Esophagus mucosa (tissue), 1 donor: ENCODE results near the gene SPAG6. TPM values are rescaled to one million over a fixed set of nuclear protein-coding genes. Genes with fewer than 3 reads are reported as not detected.

Source experiments
- ATAC-seq: fragments of 200-7000 bp; cut with Tn5 transposase; one replicate; pipeline ENCODE4 v1.9.1; 2020
- total RNA-seq: library from RNA; stranded (reverse); gene quantifications from one replicate; pipeline ENCODE4 v1.2.4, GENCODE V29; 2023
- donor health status: DM: yes; HTN: yes; CAD: no.

Gene SPAG6
- total RNA-seq, 1 donor from 2014 or later = not detected

GRCh38 chr10:22436893-22437619 lies 91.8 kb downstream of the SPAG6 start:
- peak; percentile 95 for ATAC-seq

- peak; percentile 14 for ATAC-seq
Measured at GRCh38 chr10:22437620-22438588, 92.6 kb downstream of the SPAG6 start.

- no peak for ATAC-seq
Measured at GRCh38 chr10:22438711-22439110, 93.4 kb downstream of the SPAG6 start.

- no peak for ATAC-seq
Measured at GRCh38 chr10:22442063-22442462, 96.8 kb downstream of the SPAG6 start.

- no peak for ATAC-seq
Measured at GRCh38 chr10:22442468-22442867, 97.2 kb downstream of the SPAG6 start.

- no peak for ATAC-seq
Measured at GRCh38 chr10:22443175-22443901, 98.0 kb downstream of the SPAG6 start.

GRCh38 chr10:22444219-22444788 lies 99.0 kb downstream of the SPAG6 start:
- ATAC-seq = no peak

GRCh38 chr10:22445495-22445894 lies 100.2 kb downstream of the SPAG6 start:
- ATAC-seq = no peak

- no peak for ATAC-seq
Measured at GRCh38 chr10:22447068-22447467, 101.8 kb downstream of the SPAG6 start.

GRCh38 chr10:22451346-22451745 lies 106.0 kb downstream of the SPAG6 start:
- ATAC-seq = no peak

GRCh38 chr10:22453320-22453719 lies 108.0 kb downstream of the SPAG6 start:
- ATAC-seq = no peak

- no peak for ATAC-seq
Measured at GRCh38 chr10:22453948-22454591, 108.8 kb downstream of the SPAG6 start.

- ATAC-seq = no peak
Measured at GRCh38 chr10:22454634-22455033, 109.3 kb downstream of the SPAG6 start.

- no peak for ATAC-seq
Measured at GRCh38 chr10:22455068-22455857, 110.0 kb downstream of the SPAG6 start.

- ATAC-seq = no peak
Measured at GRCh38 chr10:22456486-22456885, 111.2 kb downstream of the SPAG6 start.

GRCh38 chr10:22458272-22459038 lies 113.2 kb downstream of the SPAG6 start:
- no peak for ATAC-seq

- ATAC-seq = no peak
Measured at GRCh38 chr10:22459496-22459895, 114.2 kb downstream of the SPAG6 start.

- no peak for ATAC-seq
Measured at GRCh38 chr10:22460101-22460500, 114.8 kb downstream of the SPAG6 start.

GRCh38 chr10:22460531-22461403 lies 115.5 kb downstream of the SPAG6 start:
- no peak for ATAC-seq
